ENCODE measurements around the gene MKNK2.

- TF ChIP-seq CTCF (IDR thresholded peaks at IDR 0.05) = no peak
- no peak for TF ChIP-seq POLR2A (IDR thresholded peaks at IDR 0.05)
Measured at GRCh38 chr19:2048104-2048958, 2.7 kb downstream of the MKNK2 start.
